Cardiac fibroblast (primary cell): Measurements from ENCODE around the gene FAF1.

ENCODE experiments used
- DNase-seq, 2 donors: peaks; one replicate each; pipeline versions ENCODE4 v3.0.0 to v3.0.0-alpha.2; 2010; ENCODE audit warnings: low read depth in 2 of 2
- H3K4me3 ChIP-seq, 2 donors: replicated peaks in 1 of 2; 1 replicate in 1 of 2; 2 replicates in 1 of 2; pipeline ENCODE4 v1.5.1; 2011; ENCODE audit warnings: low read depth in 2 of 2, low read length in 2 of 2, mild to moderate bottlenecking in 2 of 2, moderate library complexity in 1 of 2
- CTCF ChIP-seq: IDR thresholded peaks from one replicate; pipeline ENCODE4 v1.5.1; 2011; ENCODE audit warnings: low read depth, mild to moderate bottlenecking, low read length, inconsistent platforms

Gene FAF1

GRCh38 chr1:50566405-50566804 is 393.7 kb downstream of the FAF1 start:
- no peak for DNase-seq
- no peak for TF ChIP-seq CTCF
- H3K4me3 ChIP-seq: no peak overlapping the region

GRCh38 chr1:50564417-50564816 is 395.6 kb downstream of the FAF1 start:
- DNase-seq: no peak
- H3K4me3 ChIP-seq: no peak overlapping the region
- TF ChIP-seq CTCF: no peak

GRCh38 chr1:50562106-50562505 is 398.0 kb downstream of the FAF1 start:
- DNase-seq: peak in 1 of 2 donors; percentile 8
- no peak for TF ChIP-seq CTCF
- no peak overlapping the region for H3K4me3 ChIP-seq

- no peak for TF ChIP-seq CTCF
- DNase-seq: no peak
- no peak overlapping the region for H3K4me3 ChIP-seq
These were observed 400.6 kb downstream of the FAF1 start for GRCh38 chr1:50559421-50559820.

- DNase-seq: no peak
- no peak overlapping the region for H3K4me3 ChIP-seq
- TF ChIP-seq CTCF: no peak
These were observed 406.1 kb downstream of the FAF1 start for GRCh38 chr1:50553921-50554320.

GRCh38 chr1:50548243-50548642 is 411.8 kb downstream of the FAF1 start:
- no peak for DNase-seq
- H3K4me3 ChIP-seq: no peak overlapping the region
- no peak for TF ChIP-seq CTCF

GRCh38 chr1:50542362-50542761 is 417.7 kb downstream of the FAF1 start:
- peak in 1 of 2 donors; percentile 44 for DNase-seq
- no peak overlapping the region for H3K4me3 ChIP-seq
- TF ChIP-seq CTCF: no peak
